Skeletal muscle tissue (tissue), 4 donors: ENCODE data around the gene ZNRD2. TPM values are rescaled to one million over a fixed set of nuclear protein-coding genes. Genes with fewer than 3 reads are reported as not detected.

Source experiments
- H3K27ac ChIP-seq: one replicate; pipeline ENCODE4 v1.7.0; 2013; ENCODE audit warnings: mild to moderate bottlenecking, low read depth, low read length, inconsistent platforms
- H3K27me3 ChIP-seq, 3 donors: one replicate each; pipeline ENCODE4 v1.7.0; 2013; ENCODE audit warnings: low read length in 3 of 3; ENCODE audit not compliant: control insufficient read depth in 3 of 3, insufficient read depth in 3 of 3
- H3K36me3 ChIP-seq, 3 donors: one replicate each; pipeline ENCODE4 v1.7.0; 2013; ENCODE audit warnings: low read length in 3 of 3; ENCODE audit not compliant: control insufficient read depth in 3 of 3, insufficient read depth in 3 of 3
- H3K4me1 ChIP-seq, 3 donors: one replicate each; pipeline ENCODE4 v1.7.0; 2013; ENCODE audit warnings: low read length in 3 of 3, mild to moderate bottlenecking in 3 of 3; ENCODE audit not compliant: control insufficient read depth in 3 of 3, insufficient read depth in 3 of 3
- H3K4me3 ChIP-seq, 3 donors: one replicate each; pipeline ENCODE4 v1.7.0; 2013; ENCODE audit warnings: low read length in 3 of 3
- H3K9ac ChIP-seq, 3 donors: one replicate each; pipeline ENCODE4 v1.7.0; 2013; ENCODE audit warnings: low read length in 3 of 3, mild to moderate bottlenecking in 3 of 3, moderate library complexity in 2 of 3, low read depth in 1 of 3
- H3K9me3 ChIP-seq, 3 donors: one replicate each; pipeline ENCODE4 v1.7.0; 2013; ENCODE audit warnings: low read length in 3 of 3; ENCODE audit not compliant: control insufficient read depth in 3 of 3
- total RNA-seq: library from RNA; depleted of rRNA; stranded (reverse); fragments of >200 nt; gene quantifications from one replicate; pipeline ENCODE4 v1.2.3, GENCODE V29; 2014
- donor health status: Osteomylitis.

Gene ZNRD2
- total RNA-seq, 1 donor from 2014 or later = 23.0 TPM

GRCh38 chr11:65595131-65595530 is 24.9 kb downstream of the ZNRD2 start:
- Histone ChIP-seq H3K36me3 (peaks cover 33 to 36% (median 33%) of the 10 kb centered on the region in 3 donors), H3K27me3 (no peaks in the 10 kb centered on the region), H3K4me1 (peaks cover 28 to 47% (median 42%) of the 10 kb centered on the region in 3 donors), H3K9me3 (no peaks in the 10 kb centered on the region), H3K9ac (peak overlapping the region in 1 of 3 donors; percentile 40), H3K27ac (no peak overlapping the region), H3K4me3 (no peak overlapping the region)

- Histone ChIP-seq H3K27me3 (no peaks in the 10 kb centered on the region), H3K9me3 (no peaks in the 10 kb centered on the region), H3K4me1 (peaks cover 23 to 41% (median 39%) of the 10 kb centered on the region in 3 donors), H3K4me3 (no peak within 1 kb of the TSS), H3K36me3 (peaks cover 28 to 36% (median 29%) of the 10 kb centered on the region in 3 donors), H3K9ac (peak within 1 kb of the TSS in 1 of 3 donors; percentile 40), H3K27ac (no peak within 1 kb of the TSS)
These were observed 25.4 kb downstream of the ZNRD2 start, which contains the start of gene KCNK7 for GRCh38 chr11:65595543-65596281. Gene KCNK7 (minus strand): TSS chr11:65595800. CDS start chr11:65595772, 28 bp downstream.

DNA sequence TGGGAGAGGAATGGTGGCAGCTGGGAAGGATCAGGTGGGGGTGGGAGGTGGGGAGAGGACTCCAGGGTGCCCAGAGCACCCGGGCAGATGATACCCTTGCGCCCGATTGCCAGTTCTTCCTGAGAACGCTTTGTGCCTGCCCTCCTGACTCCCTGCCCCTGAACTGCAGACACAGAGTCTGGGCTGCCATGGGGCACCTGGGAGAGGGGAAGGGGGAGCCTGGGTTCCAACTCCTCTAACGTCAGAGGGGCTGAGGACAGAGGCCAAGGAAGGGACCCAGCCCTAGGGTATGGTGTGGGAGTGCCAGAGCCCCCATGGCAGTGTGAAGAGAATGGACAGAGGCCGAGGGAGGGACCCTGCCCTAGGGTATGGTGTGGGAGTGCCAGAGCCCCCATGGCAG is 26.2 kb downstream of the ZNRD2 start:
- Histone ChIP-seq H3K36me3 (peaks cover 23 to 32% (median 25%) of the 10 kb centered on the region in 3 donors), H3K27ac (no peak overlapping the region), H3K9ac (no peak overlapping the region), H3K4me3 (no peak overlapping the region), H3K9me3 (no peaks in the 10 kb centered on the region), H3K27me3 (no peaks in the 10 kb centered on the region), H3K4me1 (peaks cover 23 to 40% (median 35%) of the 10 kb centered on the region in 3 donors)

DNA sequence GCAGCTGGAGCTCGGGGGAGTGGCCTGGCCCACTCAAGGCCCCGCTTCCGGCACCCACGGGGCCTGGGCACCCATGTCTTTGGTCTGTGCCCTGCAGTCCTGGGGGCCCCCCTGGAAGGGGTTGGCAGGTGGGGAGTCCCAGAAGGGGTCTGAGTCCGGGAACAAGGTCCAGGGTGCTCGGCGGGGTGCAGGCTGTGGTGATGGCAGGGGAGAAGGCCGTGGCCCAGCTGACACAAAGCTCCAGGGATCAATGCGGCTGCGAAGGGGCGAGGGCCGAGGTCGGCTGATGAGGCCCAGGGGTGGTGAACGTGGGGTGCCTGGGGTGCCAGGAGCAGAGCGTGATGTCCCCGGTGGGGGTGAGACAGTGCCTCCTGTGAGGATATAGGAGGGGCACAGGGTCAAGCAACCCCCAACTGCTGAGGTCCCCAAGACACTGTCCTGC is 28.0 kb downstream of the ZNRD2 start:
- H3K9me3 ChIP-seq = no peaks in the 10 kb centered on the region
- no peak overlapping the region for H3K27ac ChIP-seq
- H3K9ac ChIP-seq = no peak overlapping the region
- peaks cover 18 to 25% (median 19%) of the 10 kb centered on the region in 3 donors for H3K36me3 ChIP-seq
- H3K27me3 ChIP-seq = no peaks in the 10 kb centered on the region
- no peak overlapping the region for H3K4me3 ChIP-seq
- peaks cover 15 to 27% (median 23%) of the 10 kb centered on the region in 3 donors for H3K4me1 ChIP-seq

DNA sequence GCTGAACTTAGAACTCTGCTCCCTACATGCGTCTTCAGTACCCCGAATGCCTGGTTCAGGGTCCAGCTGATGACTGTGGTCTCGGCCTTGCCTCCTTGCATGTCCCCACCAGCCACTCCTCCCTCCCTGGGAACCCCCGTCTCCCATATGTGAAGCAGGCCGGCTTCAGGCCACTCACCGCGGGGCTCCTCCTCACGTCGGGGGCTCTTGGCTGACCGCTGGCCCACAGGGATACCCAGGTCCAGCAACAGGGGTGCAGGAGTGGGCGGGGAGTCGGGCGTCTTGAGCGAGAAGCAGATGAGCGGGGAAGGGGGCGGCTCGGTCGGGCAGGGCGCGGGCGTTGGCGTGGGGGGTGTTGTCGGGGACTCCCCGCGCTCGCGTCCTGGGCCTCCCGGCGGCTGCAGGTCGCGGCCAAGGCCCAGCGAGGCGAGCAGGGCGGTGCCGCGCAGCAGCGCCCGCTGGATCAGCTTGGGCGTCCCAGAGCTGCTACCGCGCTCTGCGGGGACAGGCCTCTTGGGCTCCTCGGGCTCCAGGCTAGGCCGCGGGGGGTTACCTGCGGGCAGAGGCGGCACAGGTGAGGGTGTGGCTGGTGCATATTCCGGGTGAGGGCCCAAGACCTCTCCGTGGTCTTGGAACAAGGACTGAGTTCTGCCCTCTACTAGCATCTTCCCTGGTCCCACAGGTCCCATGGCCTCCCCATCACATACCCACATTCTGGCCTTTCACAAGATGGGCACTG is 29.1 kb downstream of the ZNRD2 start:
- H3K4me1 ChIP-seq = peaks cover 4 to 16% (median 12%) of the 10 kb centered on the region in 3 donors
- no peak overlapping the region for H3K9ac ChIP-seq
- H3K27me3 ChIP-seq = no peaks in the 10 kb centered on the region
- no peaks in the 10 kb centered on the region for H3K9me3 ChIP-seq
- no peak overlapping the region for H3K4me3 ChIP-seq
- H3K27ac ChIP-seq = no peak overlapping the region
- peaks cover 23 to 34% (median 29%) of the 10 kb centered on the region in 3 donors for H3K36me3 ChIP-seq

GRCh38 chr11:65599955-65600246 is 29.6 kb downstream of the ZNRD2 start:
- Histone ChIP-seq H3K9ac (no peak overlapping the region), H3K4me1 (peaks cover 4 to 11% (median 9%) of the 10 kb centered on the region in 3 donors)

GRCh38 chr11:65604258-65604657 is 34.0 kb downstream of the ZNRD2 start:
- peaks cover 20 to 23% (median 21%) of the 10 kb centered on the region in 3 donors for H3K4me1 ChIP-seq
- H3K36me3 ChIP-seq = peaks cover 31 to 45% (median 33%) of the 10 kb centered on the region in 3 donors
- H3K27me3 ChIP-seq = no peaks in the 10 kb centered on the region
- H3K4me3 ChIP-seq = no peak overlapping the region
- no peaks in the 10 kb centered on the region for H3K9me3 ChIP-seq
- H3K9ac ChIP-seq = no peak overlapping the region
- H3K27ac ChIP-seq = no peak overlapping the region

More at GRCh38 chr11:65599955-65600246, 29.6 kb downstream of the ZNRD2 start:
- H3K36me3 ChIP-seq = peaks cover 28 to 39% (median 35%) of the 10 kb centered on the region in 3 donors
- H3K27me3 ChIP-seq = no peaks in the 10 kb centered on the region
- H3K4me3 ChIP-seq = no peak overlapping the region
- no peaks in the 10 kb centered on the region for H3K9me3 ChIP-seq
- no peak overlapping the region for H3K27ac ChIP-seq

DNA sequence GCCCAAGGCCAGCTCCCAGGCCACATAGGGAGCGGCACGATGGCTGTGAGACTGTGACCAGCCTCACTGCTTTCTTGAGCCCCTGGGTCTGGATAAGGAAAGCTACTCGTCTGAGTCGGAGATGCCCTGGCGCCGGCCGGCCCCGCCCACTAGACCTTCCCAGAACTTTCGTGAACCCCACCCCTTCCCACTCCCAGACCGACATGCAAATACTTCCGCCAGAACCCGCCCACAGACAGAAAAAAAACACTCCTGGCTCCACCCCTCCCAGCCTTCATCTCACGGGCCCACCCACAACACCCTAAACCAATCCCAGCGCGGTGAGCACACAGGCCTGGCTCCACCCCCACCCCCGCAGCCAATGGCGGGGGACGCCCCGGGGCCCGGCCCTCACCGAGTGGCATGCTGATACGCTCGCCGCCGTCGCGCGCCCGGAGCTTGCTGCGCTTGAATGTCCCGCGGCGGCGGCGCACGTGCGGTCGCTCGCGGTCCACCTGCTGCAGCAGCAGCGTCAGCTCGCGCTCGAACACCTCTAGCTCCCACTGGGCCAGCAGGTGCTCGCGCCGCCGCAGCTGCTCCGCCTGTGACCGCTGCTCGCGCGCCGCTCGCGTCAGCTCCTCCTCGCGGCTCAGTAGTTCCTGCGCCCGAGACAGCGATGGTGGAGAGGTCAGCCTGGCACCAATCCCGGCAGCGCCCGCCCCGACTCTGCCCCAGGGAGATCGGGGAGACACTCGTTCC is 36.8 kb downstream of the ZNRD2 start:
- Histone ChIP-seq H3K27me3 (no peaks in the 10 kb centered on the region), H3K9ac (peak overlapping the region; percentile 20 to 71 (median 64)), H3K36me3 (peaks cover 31 to 39% (median 37%) of the 10 kb centered on the region in 3 donors), H3K4me1 (peaks cover 45 to 46% (median 46%) of the 10 kb centered on the region in 3 donors), H3K9me3 (no peaks in the 10 kb centered on the region), H3K27ac (peak overlapping the region; percentile 71), H3K4me3 (peak overlapping the region; percentile 56 to 70 (median 65))

DNA sequence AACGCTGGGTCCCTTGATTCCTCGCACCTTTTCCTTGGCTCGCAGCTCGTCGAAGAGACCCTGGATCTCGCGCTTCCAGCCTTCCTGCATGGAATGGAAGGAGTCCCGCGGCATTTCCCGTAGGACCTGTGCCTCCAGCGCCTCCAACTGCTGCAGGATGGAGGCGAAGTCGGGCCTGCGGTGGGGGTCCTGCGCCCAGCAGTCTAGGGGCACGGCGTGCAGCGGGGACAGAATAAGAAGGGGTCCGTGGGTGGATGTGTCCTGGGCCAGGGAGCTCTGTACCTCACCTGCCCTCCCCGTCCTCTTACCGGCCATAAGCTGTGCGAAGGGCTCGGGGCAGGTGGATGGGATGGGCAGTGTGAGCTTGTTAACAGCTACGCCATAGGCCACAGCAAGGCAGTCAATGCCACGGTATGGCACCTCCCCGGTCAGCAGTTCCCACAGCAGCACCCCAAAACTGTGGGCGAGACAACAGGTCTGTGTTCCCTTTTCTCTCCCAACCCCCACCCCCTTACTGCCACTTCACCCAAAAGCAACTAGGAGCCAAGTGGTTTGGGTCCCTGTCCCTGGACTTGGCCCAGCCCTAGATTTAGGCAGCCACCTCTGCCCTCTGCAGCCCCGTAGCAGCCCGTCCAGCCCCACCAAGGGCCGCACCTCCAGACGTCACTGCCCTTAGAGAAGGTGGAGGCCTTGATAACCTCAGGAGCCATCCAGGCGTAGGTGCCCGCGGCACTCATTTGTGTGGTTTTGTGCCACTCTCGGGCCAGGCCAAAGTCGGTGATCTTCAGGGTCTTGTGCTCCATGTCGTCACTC is 37.5 kb downstream of the ZNRD2 start:
- Histone ChIP-seq H3K9me3 (no peaks in the 10 kb centered on the region), H3K9ac (peak overlapping the region in 1 of 3 donors; percentile 71), H3K4me3 (peak overlapping the region; percentile 56 to 70 (median 65)), H3K36me3 (peaks cover 31 to 43% (median 39%) of the 10 kb centered on the region in 3 donors), H3K27ac (peak overlapping the region; percentile 37), H3K27me3 (no peaks in the 10 kb centered on the region), H3K4me1 (peaks cover 53 to 54% (median 54%) of the 10 kb centered on the region in 3 donors)
